Activated naive CD8-positive, alpha-beta T cell treated with anti-CD3 and anti-CD28 coated beads, Interleukin-2, amount 10 ng/mL, durations not matched to agents 7 days and 5 days (primary cell): ENCODE results near the gene GRID2. TPM values are rescaled to one million over a fixed set of nuclear protein-coding genes. Genes with fewer than 3 reads are reported as not detected.

Experiments used
- ATAC-seq: fragments of 150-1000 bp; cut with Tn5 transposase; one replicate; pipeline ENCODE4 v1.10.0; 2021; ENCODE audit warnings: low read depth, moderate library complexity
- POLR2A ChIA-PET: fragments of 350-600 bp; sonication (Branson Sonifier 250); formaldehyde crosslinking; loops from one replicate; lab custom pipeline; 2021; ENCODE audit warnings: antibody characterized with exemption; lab: Charles Lee
- DNase-seq: peaks from one replicate; pipeline ENCODE4 v3.0.0; 2021
- H3K27ac Mint-ChIP-seq: one replicate; pipeline ENCODE4 v1.8.0; 2022; ENCODE audit warnings: mild to moderate bottlenecking, mixed read lengths
- H3K27me3 Mint-ChIP-seq: one replicate; pipeline ENCODE4 v1.8.0; 2022; ENCODE audit warnings: mild to moderate bottlenecking, moderate library complexity, mixed read lengths
- H3K36me3 Mint-ChIP-seq: one replicate; pipeline ENCODE4 v1.8.0; 2021; ENCODE audit warnings: mild to moderate bottlenecking, mixed read lengths
- H3K4me1 Mint-ChIP-seq: one replicate; pipeline ENCODE4 v1.8.0; 2021; ENCODE audit warnings: mixed read lengths
- H3K4me3 Mint-ChIP-seq: one replicate; pipeline ENCODE4 v1.8.0; 2022; ENCODE audit warnings: mild to moderate bottlenecking, moderate library complexity, mixed read lengths
- H3K9me3 Mint-ChIP-seq: one replicate; pipeline ENCODE4 v1.8.0; 2021; ENCODE audit warnings: mixed read lengths
- total RNA-seq, 2 experiments: library from RNA; stranded (reverse); gene quantifications; one replicate each; pipeline ENCODE4 v1.2.3, GENCODE V29; 2021

GRID2 gene
- total RNA-seq, 2 experiments from 2014 or later, result not detected

DNA sequence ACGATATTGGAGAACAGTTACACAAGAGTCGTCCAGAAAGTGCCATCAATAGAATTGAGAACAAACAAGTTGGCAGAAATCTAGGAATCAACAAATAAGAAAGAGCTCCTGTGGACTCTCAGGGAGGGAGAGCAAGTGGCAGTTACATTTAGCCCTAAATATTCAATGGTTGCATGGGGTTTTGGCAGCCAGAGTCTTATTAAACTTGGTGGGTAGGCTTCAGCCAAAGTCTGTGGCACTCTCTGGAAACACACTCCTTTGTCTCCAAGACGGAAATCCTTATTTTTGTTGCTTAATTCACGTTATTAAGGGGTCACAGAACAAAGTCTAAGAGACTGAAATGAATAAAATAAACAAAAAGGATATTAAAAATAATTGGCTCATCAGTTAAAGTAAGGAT, 782.6 kb downstream of the GRID2 start:
- ATAC-seq (no peak), DNase-seq (no peak)
- Mint-ChIP-seq H3K27ac (no peak overlapping the region), H3K4me1 (no peaks in the 10 kb centered on the region), H3K9me3 (no peaks in the 10 kb centered on the region), H3K27me3 (no peaks in the 10 kb centered on the region), H3K4me3 (no peak overlapping the region), H3K36me3 (no peaks in the 10 kb centered on the region)
- POLR2A ChIA-PET, result no interaction called here

- no peaks in the 10 kb centered on the region for H3K27me3 Mint-ChIP-seq
- H3K4me3 Mint-ChIP-seq, result no peak overlapping the region
- ATAC-seq, result no peak
- no peak for DNase-seq
- H3K9me3 Mint-ChIP-seq, result peaks cover 1% of the 10 kb centered on the region
- H3K4me1 Mint-ChIP-seq, result no peaks in the 10 kb centered on the region
- H3K36me3 Mint-ChIP-seq, result no peaks in the 10 kb centered on the region
- POLR2A ChIA-PET, result no interaction called here
- no peak overlapping the region for H3K27ac Mint-ChIP-seq
Measured at GRCh38 chr4:93092765-93093164, 789.0 kb downstream of the GRID2 start.

- H3K4me1 Mint-ChIP-seq, result no peaks in the 10 kb centered on the region
- DNase-seq, result no peak
- ATAC-seq, result no peak
- no peaks in the 10 kb centered on the region for H3K9me3 Mint-ChIP-seq
- no peak overlapping the region for H3K4me3 Mint-ChIP-seq
- H3K36me3 Mint-ChIP-seq, result no peaks in the 10 kb centered on the region
- POLR2A ChIA-PET, result no interaction called here
- H3K27ac Mint-ChIP-seq, result no peak overlapping the region
- no peaks in the 10 kb centered on the region for H3K27me3 Mint-ChIP-seq
Measured at GRCh38 chr4:93103042-93103441, 799.3 kb downstream of the GRID2 start.

GRCh38 chr4:93116624-93117023, 812.9 kb downstream of the GRID2 start:
- no peaks in the 10 kb centered on the region for H3K4me1 Mint-ChIP-seq
- no peak for ATAC-seq
- H3K36me3 Mint-ChIP-seq, result no peaks in the 10 kb centered on the region
- H3K27me3 Mint-ChIP-seq, result no peaks in the 10 kb centered on the region
- no peak for DNase-seq
- H3K4me3 Mint-ChIP-seq, result no peak overlapping the region
- H3K27ac Mint-ChIP-seq, result no peak overlapping the region
- POLR2A ChIA-PET, result no interaction called here
- peaks cover 3% of the 10 kb centered on the region for H3K9me3 Mint-ChIP-seq

GRCh38 chr4:93127489-93127888, 823.7 kb downstream of the GRID2 start:
- Mint-ChIP-seq H3K9me3 (no peaks in the 10 kb centered on the region), H3K36me3 (no peaks in the 10 kb centered on the region), H3K27ac (no peak overlapping the region), H3K4me1 (no peaks in the 10 kb centered on the region), H3K27me3 (no peaks in the 10 kb centered on the region), H3K4me3 (no peak overlapping the region)
- POLR2A ChIA-PET, result no interaction called here
- DNase-seq (no peak), ATAC-seq (no peak)

GRCh38 chr4:93132631-93133030, 828.9 kb downstream of the GRID2 start:
- no peak overlapping the region for H3K4me3 Mint-ChIP-seq
- no peak overlapping the region for H3K27ac Mint-ChIP-seq
- no peak for ATAC-seq

GRCh38 chr4:93139118-93139517, 835.4 kb downstream of the GRID2 start:
- H3K27me3 Mint-ChIP-seq, result no peaks in the 10 kb centered on the region
- H3K36me3 Mint-ChIP-seq, result no peaks in the 10 kb centered on the region
- POLR2A ChIA-PET, result no interaction called here
- ATAC-seq (no peak), DNase-seq (no peak)
- H3K4me1 Mint-ChIP-seq, result no peaks in the 10 kb centered on the region
- no peak overlapping the region for H3K4me3 Mint-ChIP-seq
- H3K9me3 Mint-ChIP-seq, result no peaks in the 10 kb centered on the region
- no peak overlapping the region for H3K27ac Mint-ChIP-seq

More at GRCh38 chr4:93132631-93133030, 828.9 kb downstream of the GRID2 start:
- POLR2A ChIA-PET, result no interaction called here
- Mint-ChIP-seq H3K27me3 (no peaks in the 10 kb centered on the region), H3K4me1 (no peaks in the 10 kb centered on the region), H3K9me3 (no peaks in the 10 kb centered on the region), H3K36me3 (no peaks in the 10 kb centered on the region)
- DNase-seq, result no peak

DNA sequence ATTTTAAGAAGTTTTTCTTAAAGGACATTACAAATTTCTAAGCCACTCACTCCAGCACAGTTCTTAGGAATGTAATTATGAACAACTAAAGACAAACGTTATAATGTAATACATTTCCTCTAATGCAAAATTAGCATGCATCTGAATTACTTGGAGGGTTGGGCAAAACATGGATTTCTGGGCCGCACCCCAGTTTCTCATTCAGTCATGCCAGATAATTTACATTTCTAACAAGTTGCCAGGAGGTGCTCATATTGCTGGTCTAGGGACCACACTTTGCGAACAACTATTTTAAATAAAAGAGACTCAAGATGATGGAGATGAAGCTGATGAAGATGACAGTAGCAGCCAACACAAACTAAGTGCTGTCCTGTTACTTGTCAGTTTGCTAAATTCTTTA, 840.1 kb downstream of the GRID2 start:
- no peaks in the 10 kb centered on the region for H3K36me3 Mint-ChIP-seq
- H3K4me1 Mint-ChIP-seq, result no peaks in the 10 kb centered on the region
- H3K4me3 Mint-ChIP-seq, result no peak overlapping the region
- no peaks in the 10 kb centered on the region for H3K9me3 Mint-ChIP-seq
- ATAC-seq (no peak), DNase-seq (no peak)
- POLR2A ChIA-PET, result no interaction called here
- H3K27ac Mint-ChIP-seq, result no peak overlapping the region
- no peaks in the 10 kb centered on the region for H3K27me3 Mint-ChIP-seq

GRCh38 chr4:93144644-93145043, 840.9 kb downstream of the GRID2 start:
- Mint-ChIP-seq H3K36me3 (no peaks in the 10 kb centered on the region), H3K9me3 (no peaks in the 10 kb centered on the region), H3K4me1 (no peaks in the 10 kb centered on the region), H3K4me3 (no peak overlapping the region), H3K27me3 (no peaks in the 10 kb centered on the region), H3K27ac (no peak overlapping the region)
- POLR2A ChIA-PET, result no interaction called here
- DNase-seq (no peak), ATAC-seq (no peak)

DNA sequence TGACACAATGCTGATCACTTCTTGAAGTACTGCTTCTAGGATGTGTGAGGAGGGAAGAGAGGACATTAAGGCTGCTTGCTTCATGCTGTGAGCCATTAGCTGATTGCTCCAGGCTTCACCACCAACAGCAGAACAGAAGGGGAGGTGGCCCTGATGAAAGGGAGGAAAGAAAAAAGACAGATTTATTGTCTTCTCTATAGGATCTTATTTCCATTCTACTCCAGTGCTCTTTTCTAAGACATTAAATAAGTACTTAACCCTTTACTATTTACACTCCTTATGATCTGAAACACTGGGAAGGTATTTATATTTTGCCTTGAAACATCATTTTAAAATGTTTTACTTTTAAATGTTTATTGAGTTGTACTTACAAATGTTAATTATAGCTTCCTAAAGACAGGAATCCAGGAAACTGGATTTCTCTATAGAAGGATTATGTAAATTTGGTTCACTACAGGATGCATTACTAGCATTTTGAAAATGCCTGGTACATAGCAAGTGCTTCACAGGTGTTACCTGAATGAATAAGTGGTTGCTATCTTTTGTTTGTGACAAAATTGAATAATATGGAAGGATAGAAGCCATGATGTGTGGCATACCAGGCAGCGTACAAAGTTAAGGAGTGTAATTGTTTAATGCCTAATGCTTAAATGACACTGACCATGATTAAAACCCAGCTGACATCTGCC, 843.9 kb downstream of the GRID2 start:
- ATAC-seq (no peak), DNase-seq (no peak)
- H3K27me3 Mint-ChIP-seq, result no peaks in the 10 kb centered on the region
- no peak overlapping the region for H3K4me3 Mint-ChIP-seq
- H3K27ac Mint-ChIP-seq, result no peak overlapping the region
- H3K9me3 Mint-ChIP-seq, result no peaks in the 10 kb centered on the region
- no peaks in the 10 kb centered on the region for H3K36me3 Mint-ChIP-seq
- POLR2A ChIA-PET, result no interaction called here
- no peaks in the 10 kb centered on the region for H3K4me1 Mint-ChIP-seq

DNA sequence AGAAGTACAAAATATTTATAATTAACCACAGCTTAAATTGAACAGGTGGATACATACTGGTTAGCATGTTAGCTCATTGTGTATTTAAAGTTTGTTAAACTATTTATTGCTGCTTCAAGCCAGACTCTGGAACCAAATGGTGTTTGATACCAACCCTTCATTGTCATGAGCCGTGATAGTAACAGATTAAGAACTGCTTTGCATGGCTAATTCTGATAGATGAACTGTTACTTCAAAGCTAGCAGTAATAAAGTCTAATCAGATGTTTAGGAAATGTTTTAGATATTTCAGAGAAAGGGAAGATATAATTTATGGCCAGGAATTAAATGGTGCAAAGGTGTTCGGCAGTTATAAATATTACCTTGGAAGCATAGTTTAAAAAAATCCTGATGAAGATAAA, 848.7 kb downstream of the GRID2 start:
- no peaks in the 10 kb centered on the region for H3K4me1 Mint-ChIP-seq
- H3K36me3 Mint-ChIP-seq, result no peaks in the 10 kb centered on the region
- no peak overlapping the region for H3K4me3 Mint-ChIP-seq
- ATAC-seq (no peak), DNase-seq (no peak)
- H3K9me3 Mint-ChIP-seq, result no peaks in the 10 kb centered on the region
- no peaks in the 10 kb centered on the region for H3K27me3 Mint-ChIP-seq
- POLR2A ChIA-PET, result no interaction called here
- H3K27ac Mint-ChIP-seq, result no peak overlapping the region

GRCh38 chr4:93157986-93158385, 854.2 kb downstream of the GRID2 start:
- Mint-ChIP-seq H3K4me1 (no peaks in the 10 kb centered on the region), H3K36me3 (no peaks in the 10 kb centered on the region)

DNA sequence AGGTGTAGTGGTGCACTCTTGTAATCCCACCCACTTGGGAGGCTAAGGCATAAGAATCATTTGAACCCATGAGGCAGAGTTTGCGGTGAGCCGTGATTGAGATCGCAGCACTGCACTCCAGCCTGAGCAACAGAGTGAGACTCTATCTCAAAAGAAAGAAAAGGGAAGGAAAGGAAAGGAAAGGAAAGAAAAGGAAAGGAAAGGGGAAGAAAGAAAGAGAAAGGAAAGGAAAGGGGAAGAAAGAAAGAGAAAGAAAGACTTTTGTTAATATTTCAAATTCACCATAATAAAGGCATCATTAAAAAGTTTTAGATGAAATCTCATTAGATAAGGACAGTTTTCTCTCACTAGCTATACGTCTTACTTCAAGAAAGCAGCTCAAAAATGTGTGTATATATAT, 864.3 kb downstream of the GRID2 start:
- POLR2A ChIA-PET, result no interaction called here
- no peaks in the 10 kb centered on the region for H3K9me3 Mint-ChIP-seq
- no peaks in the 10 kb centered on the region for H3K27me3 Mint-ChIP-seq
- no peak for DNase-seq
- ATAC-seq, result no peak
- H3K4me3 Mint-ChIP-seq, result no peak overlapping the region
- no peaks in the 10 kb centered on the region for H3K4me1 Mint-ChIP-seq
- H3K27ac Mint-ChIP-seq, result no peak overlapping the region
- no peaks in the 10 kb centered on the region for H3K36me3 Mint-ChIP-seq

More at GRCh38 chr4:93157986-93158385, 854.2 kb downstream of the GRID2 start:
- H3K27me3 Mint-ChIP-seq, result no peaks in the 10 kb centered on the region
- no peak overlapping the region for H3K27ac Mint-ChIP-seq
- H3K4me3 Mint-ChIP-seq, result no peak overlapping the region
- POLR2A ChIA-PET, result no interaction called here
- DNase-seq (no peak), ATAC-seq (no peak)
- H3K9me3 Mint-ChIP-seq, result peaks cover 3% of the 10 kb centered on the region

- H3K4me1 Mint-ChIP-seq, result no peaks in the 10 kb centered on the region
- ATAC-seq (no peak), DNase-seq (no peak)
- POLR2A ChIA-PET, result no interaction called here
- H3K27ac Mint-ChIP-seq, result no peak overlapping the region
- no peaks in the 10 kb centered on the region for H3K9me3 Mint-ChIP-seq
- H3K4me3 Mint-ChIP-seq, result no peak overlapping the region
- no peaks in the 10 kb centered on the region for H3K36me3 Mint-ChIP-seq
- no peaks in the 10 kb centered on the region for H3K27me3 Mint-ChIP-seq
Measured at GRCh38 chr4:93169966-93170365, 866.2 kb downstream of the GRID2 start.

DNA sequence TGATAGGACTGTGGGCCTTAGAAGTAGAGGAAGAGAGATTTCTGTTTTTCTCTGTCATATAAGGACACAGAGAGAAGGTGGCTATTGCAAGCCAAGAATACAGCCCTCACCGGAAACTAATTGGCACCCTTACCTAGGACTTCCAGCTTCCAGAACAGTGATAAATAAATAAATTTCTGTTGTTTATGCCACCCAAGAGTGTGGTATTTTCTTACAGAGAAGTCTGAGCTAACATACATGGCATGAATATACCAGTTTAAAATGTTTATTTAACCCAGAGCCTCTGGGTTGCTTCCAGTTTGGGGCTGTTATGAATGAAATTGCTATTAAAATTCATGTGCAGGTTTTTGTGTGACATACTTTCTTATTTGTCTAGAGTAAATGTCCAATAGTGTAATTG, 870.8 kb downstream of the GRID2 start:
- no peaks in the 10 kb centered on the region for H3K36me3 Mint-ChIP-seq
- H3K27ac Mint-ChIP-seq, result no peak overlapping the region
- POLR2A ChIA-PET, result no interaction called here

More for the DNA sequence above, 870.8 kb downstream of the GRID2 start:
- Mint-ChIP-seq H3K4me3 (no peak overlapping the region), H3K27me3 (no peaks in the 10 kb centered on the region), H3K4me1 (no peaks in the 10 kb centered on the region), H3K9me3 (no peaks in the 10 kb centered on the region)
- DNase-seq (no peak), ATAC-seq (no peak)
